KMS-11 (cell line): ENCODE data around the gene ARHGAP8.

Experiments used
- H2AFZ ChIP-seq: fragments of 200-600 bp; sonication (generic); 2 replicates; pipeline ENCODE4 v1.6.1; 2016; ENCODE audit warnings: antibody characterized with exemption, mixed run types, low read depth
- H3K27ac ChIP-seq: fragments of 200-600 bp; sonication (generic); 2 replicates; pipeline ENCODE4 v1.6.1; 2016; ENCODE audit warnings: mild to moderate bottlenecking, mixed run types
- H3K27me3 ChIP-seq: fragments of 200-600 bp; sonication (generic); 2 replicates; pipeline ENCODE4 v1.6.1; 2017; ENCODE audit warnings: mild to moderate bottlenecking, low read depth, mixed run types, moderate library complexity; ENCODE audit not compliant: insufficient read depth
- H3K36me3 ChIP-seq: fragments of 200-600 bp; sonication (generic); 2 replicates; pipeline ENCODE4 v1.6.1; 2017; ENCODE audit warnings: mild to moderate bottlenecking, mixed run types; ENCODE audit not compliant: insufficient read depth
- H3K4me1 ChIP-seq: fragments of 200-600 bp; sonication (generic); 2 replicates; pipeline ENCODE4 v1.6.1; 2016; ENCODE audit warnings: mild to moderate bottlenecking, low read depth, mixed run types; ENCODE audit not compliant: poor library complexity, severe bottlenecking
- H3K4me2 ChIP-seq: fragments of 200-600 bp; sonication (generic); 2 replicates; pipeline ENCODE4 v1.7.0; 2016; ENCODE audit warnings: mild to moderate bottlenecking, mixed run types
- H3K4me3 ChIP-seq: fragments of 200-600 bp; sonication (generic); IDR thresholded peaks from 2 replicates; pipeline ENCODE4 v1.6.1; 2017; ENCODE audit warnings: low read depth, low read length, mixed read lengths; ENCODE audit not compliant: insufficient read depth
- H3K79me2 ChIP-seq: fragments of 200-600 bp; sonication (generic); 2 replicates; pipeline ENCODE4 v1.6.1; 2016; ENCODE audit warnings: low read depth, mixed run types; ENCODE audit not compliant: insufficient read depth
- H3K9ac ChIP-seq: fragments of 200-600 bp; sonication (generic); 2 replicates; pipeline ENCODE4 v1.6.1; 2016; ENCODE audit warnings: mild to moderate bottlenecking, mixed run types
- H4K20me1 ChIP-seq: fragments of 200-600 bp; sonication (generic); 2 replicates; pipeline ENCODE4 v1.6.1; 2016; ENCODE audit warnings: mild to moderate bottlenecking, mixed run types; ENCODE audit not compliant: insufficient read depth
- TF ChIP-seq, protein P1 (sequence below): fragments of 200-600 bp; sonication (generic); conservative IDR thresholded peaks from 2 replicates; pipeline ENCODE4 v1.6.1; 2017; ENCODE audit warnings: low read depth, mild to moderate bottlenecking, antibody characterized with exemption, low read length, moderate library complexity, mixed read lengths

ARHGAP8 gene

DNA sequence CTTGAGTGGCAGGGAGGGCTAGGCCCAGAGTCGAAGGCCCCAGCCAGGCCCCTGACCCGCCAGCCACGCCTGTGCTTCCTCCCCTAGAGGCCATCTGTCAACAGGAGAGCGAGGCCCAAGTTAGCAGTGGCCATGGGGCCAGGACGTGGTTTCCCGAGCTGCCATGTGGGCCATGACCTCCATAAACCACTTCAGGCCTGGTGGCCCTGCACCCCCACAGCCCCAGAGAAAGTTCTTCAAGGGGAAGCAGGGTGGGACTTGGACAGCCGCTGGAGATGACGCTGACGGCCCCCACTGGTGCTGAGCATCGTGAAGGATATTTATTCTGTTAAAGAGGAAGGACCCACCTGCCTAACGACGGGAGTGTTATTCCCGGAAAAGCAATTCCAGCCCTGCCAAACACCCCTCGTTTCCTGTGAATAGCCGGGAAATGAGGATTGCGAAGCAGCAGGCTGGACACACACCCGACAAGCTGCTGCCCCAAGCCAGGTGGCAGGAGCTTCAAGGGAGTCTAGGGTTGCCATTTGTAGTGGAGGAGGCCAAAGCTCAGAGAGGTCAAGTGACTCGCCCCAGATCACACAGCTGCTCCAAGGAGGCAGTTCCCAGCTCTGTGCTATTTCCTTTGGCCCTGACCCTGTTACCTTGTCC lies 37.5 kb upstream of the ARHGAP8 start:
- TF ChIP-seq, protein P1, sequence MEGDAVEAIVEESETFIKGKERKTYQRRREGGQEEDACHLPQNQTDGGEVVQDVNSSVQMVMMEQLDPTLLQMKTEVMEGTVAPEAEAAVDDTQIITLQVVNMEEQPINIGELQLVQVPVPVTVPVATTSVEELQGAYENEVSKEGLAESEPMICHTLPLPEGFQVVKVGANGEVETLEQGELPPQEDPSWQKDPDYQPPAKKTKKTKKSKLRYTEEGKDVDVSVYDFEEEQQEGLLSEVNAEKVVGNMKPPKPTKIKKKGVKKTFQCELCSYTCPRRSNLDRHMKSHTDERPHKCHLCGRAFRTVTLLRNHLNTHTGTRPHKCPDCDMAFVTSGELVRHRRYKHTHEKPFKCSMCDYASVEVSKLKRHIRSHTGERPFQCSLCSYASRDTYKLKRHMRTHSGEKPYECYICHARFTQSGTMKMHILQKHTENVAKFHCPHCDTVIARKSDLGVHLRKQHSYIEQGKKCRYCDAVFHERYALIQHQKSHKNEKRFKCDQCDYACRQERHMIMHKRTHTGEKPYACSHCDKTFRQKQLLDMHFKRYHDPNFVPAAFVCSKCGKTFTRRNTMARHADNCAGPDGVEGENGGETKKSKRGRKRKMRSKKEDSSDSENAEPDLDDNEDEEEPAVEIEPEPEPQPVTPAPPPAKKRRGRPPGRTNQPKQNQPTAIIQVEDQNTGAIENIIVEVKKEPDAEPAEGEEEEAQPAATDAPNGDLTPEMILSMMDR = no peak
- no peaks in the 10 kb centered on the region for H3K36me3 ChIP-seq
- no peak overlapping the region for H3K9ac ChIP-seq
- H3K79me2 ChIP-seq = no peaks in the 10 kb centered on the region
- H4K20me1 ChIP-seq = no peaks in the 10 kb centered on the region
- no peak overlapping the region for H3K4me2 ChIP-seq
- no peak overlapping the region for H3K4me3 ChIP-seq
- no peak overlapping the region for H2AFZ ChIP-seq
- H3K27me3 ChIP-seq = peaks cover 4% of the 10 kb centered on the region; the same call in 1 of the 2 replicates
- no peaks in the 10 kb centered on the region for H3K4me1 ChIP-seq
- no peak overlapping the region for H3K27ac ChIP-seq

DNA sequence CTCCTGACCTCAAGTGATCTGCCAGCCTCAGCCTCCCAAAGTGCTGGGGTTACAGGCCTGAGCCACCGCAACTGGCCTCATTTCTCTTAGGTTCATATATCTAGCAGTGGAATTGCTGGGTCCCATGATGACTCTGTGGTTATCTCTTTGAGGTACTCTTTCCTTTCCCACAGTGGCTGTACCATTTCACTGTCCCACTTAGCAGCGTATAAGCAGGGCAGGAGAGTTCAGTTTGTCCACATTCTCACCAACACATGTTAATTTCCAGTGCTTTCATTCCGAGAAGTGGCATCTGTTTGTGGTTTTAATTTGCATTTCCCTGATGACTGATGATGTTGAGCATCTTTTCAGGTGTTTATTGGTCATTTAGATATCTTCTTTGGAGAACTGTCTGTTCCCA lies 34.0 kb upstream of the ARHGAP8 start:
- Histone ChIP-seq H3K4me1 (no peaks in the 10 kb centered on the region), H4K20me1 (no peaks in the 10 kb centered on the region), H3K36me3 (no peaks in the 10 kb centered on the region), H3K4me3 (no peak overlapping the region), H2AFZ (no peak overlapping the region), H3K27me3 (peaks cover 6% of the 10 kb centered on the region; the same call in 1 of the 2 replicates), H3K9ac (no peak overlapping the region), H3K27ac (no peak overlapping the region), H3K4me2 (no peak overlapping the region), H3K79me2 (no peaks in the 10 kb centered on the region)
- TF ChIP-seq, protein P1 = no peak

DNA sequence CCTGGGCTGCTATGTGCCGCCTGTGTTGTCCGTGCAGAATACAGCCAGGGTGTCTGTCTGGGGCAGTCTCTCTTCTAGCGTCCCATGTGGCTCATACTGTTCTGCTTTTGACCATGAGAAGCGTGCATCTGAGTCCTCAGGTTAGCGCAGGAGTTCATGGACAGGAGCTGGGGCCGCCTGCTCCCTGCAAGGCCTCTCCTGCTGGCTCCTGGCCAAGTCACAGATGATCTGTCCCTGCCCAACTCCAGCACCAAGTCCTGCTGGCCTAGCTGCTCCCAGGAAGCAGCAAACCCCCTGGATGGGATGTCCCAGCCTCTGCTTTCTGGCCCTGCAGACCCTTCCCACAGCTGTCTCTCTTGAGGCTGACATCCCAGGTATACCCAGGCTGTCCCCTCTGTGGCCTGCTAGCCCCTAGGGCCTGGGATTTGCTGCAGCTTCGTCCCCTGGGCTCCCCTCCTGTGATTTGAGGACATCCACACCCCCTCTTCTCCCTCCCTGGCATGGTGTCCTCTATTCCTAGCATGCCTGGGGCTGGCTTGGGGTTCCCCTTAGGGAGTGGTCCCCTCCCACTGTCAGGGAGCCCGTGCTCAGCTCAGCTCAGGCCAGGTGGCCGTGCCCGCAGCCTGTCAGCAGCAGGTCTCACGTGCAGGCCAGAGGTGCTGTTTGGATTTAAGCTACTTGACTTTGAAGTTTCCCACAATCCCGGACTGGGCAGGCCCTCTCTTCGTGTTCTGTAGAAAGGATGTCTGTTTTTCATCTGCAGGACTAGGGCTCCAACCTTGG lies 32.6 kb upstream of the ARHGAP8 start:
- no peaks in the 10 kb centered on the region for H3K79me2 ChIP-seq
- H3K4me3 ChIP-seq = no peak overlapping the region
- H3K9ac ChIP-seq = no peak overlapping the region
- H3K36me3 ChIP-seq = no peaks in the 10 kb centered on the region
- no peaks in the 10 kb centered on the region for H3K4me1 ChIP-seq
- H3K4me2 ChIP-seq = no peak overlapping the region
- no peaks in the 10 kb centered on the region for H4K20me1 ChIP-seq
- no peak overlapping the region for H2AFZ ChIP-seq
- H3K27me3 ChIP-seq = peaks cover 6% of the 10 kb centered on the region; the same call in 1 of the 2 replicates
- TF ChIP-seq, protein P1 = no peak
- H3K27ac ChIP-seq = no peak overlapping the region

DNA sequence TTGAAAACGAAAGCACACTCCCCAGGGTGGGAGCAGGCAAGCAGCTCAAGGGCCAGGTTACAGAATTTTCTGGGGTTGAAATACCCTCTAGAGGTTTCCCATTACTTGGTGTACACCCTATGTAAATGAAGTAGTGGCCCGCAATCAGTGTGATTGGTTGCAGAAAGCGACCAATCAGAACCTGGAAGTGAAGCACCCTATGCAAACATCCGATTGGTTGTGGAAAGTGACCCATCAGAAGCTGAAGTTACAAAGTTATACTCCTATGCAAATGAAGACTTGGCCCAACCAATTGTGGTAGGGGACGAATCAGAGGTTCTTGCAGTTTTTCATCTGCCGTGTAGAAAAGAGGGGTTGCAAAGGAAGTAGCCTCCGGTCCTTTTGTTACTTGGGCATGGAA lies 31.2 kb upstream of the ARHGAP8 start:
- Histone ChIP-seq H3K27ac (no peak overlapping the region), H3K4me2 (no peak overlapping the region), H3K79me2 (no peaks in the 10 kb centered on the region), H3K36me3 (no peaks in the 10 kb centered on the region), H3K27me3 (peaks cover 6% of the 10 kb centered on the region; the same call in 1 of the 2 replicates), H4K20me1 (no peaks in the 10 kb centered on the region), H3K4me1 (no peaks in the 10 kb centered on the region), H3K4me3 (no peak overlapping the region), H3K9ac (no peak overlapping the region), H2AFZ (no peak overlapping the region)
- TF ChIP-seq, protein P1 = no peak
